Measurements from ENCODE around the gene FBXL2. TPM values are rescaled to one million over a fixed set of nuclear protein-coding genes. Genes with fewer than 3 reads are reported as not detected.
A peak's percentile ranks its signal among the peaks of the same experiment; 100 is the strongest.
"Not testable (repeated sequence)": the region's sequence is repeated elsewhere in the genome, so short reads cannot be mapped to it uniquely, and the experiment has no call there.

Gene FBXL2
- total RNA-seq, 3 donors from 2014 or later (not counting 1 experiment from before 2014, with no cell fraction given): not detected

DNA sequence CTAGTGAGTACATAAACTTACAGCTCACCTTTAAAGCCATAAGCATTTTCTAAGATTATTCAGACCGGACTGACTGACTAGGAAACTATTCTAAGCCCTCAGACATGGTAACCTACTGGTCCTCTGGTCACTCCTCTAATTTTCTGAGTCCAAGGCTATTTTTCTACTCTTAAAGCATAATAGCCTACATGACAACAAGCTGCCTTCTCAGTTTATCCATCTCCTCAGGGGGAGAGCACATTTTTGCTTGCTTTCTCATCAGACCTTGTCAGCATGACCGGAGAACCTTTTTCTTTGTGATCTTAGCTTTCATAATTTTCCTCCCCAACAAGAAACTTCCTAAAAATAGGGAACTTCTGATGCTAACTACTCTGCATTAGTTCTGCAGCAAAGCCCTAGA, 124.5 kb downstream of the FBXL2 start:
- 97% methylated on average over 2 of the region's 2 CpGs for WGBS (ENCODE audit: insufficient coverage)
- TF ChIP-seq, protein P1, sequence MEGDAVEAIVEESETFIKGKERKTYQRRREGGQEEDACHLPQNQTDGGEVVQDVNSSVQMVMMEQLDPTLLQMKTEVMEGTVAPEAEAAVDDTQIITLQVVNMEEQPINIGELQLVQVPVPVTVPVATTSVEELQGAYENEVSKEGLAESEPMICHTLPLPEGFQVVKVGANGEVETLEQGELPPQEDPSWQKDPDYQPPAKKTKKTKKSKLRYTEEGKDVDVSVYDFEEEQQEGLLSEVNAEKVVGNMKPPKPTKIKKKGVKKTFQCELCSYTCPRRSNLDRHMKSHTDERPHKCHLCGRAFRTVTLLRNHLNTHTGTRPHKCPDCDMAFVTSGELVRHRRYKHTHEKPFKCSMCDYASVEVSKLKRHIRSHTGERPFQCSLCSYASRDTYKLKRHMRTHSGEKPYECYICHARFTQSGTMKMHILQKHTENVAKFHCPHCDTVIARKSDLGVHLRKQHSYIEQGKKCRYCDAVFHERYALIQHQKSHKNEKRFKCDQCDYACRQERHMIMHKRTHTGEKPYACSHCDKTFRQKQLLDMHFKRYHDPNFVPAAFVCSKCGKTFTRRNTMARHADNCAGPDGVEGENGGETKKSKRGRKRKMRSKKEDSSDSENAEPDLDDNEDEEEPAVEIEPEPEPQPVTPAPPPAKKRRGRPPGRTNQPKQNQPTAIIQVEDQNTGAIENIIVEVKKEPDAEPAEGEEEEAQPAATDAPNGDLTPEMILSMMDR (IDR thresholded peaks at IDR 0.05): no peak
- Histone ChIP-seq H3K27me3 (ENCODE audit: control insufficient read depth, insufficient read depth, low read length) (no peaks in the 10 kb centered on the region), H3K9me3 (ENCODE audit: control insufficient read depth, insufficient read depth, low read length) (no peaks in the 10 kb centered on the region), H3K4me3 (ENCODE audit: low read length) (no peak overlapping the region), H3K4me1 (ENCODE audit: control insufficient read depth, insufficient read depth, low read length) (no peaks in the 10 kb centered on the region), H3K27ac (ENCODE audit: low read length) (no peak overlapping the region), H3K36me3 (ENCODE audit: control insufficient read depth, insufficient read depth, low read length) (peaks cover 80% of the 10 kb centered on the region)
- Mint-ChIP-seq H3K27me3 (ENCODE audit: low read depth in 2 of 2) (no peaks in the 10 kb centered on the region), H3K9me3 (no peaks in the 10 kb centered on the region), H3K4me3 (no peak overlapping the region), H3K27ac (peak overlapping the region; percentile 58 to 63), H3K4me1 (no peaks in the 10 kb centered on the region), H3K36me3 (peaks cover 42% of the 10 kb centered on the region)
- ATAC-seq: no peak
- no peak for DNase-seq
- intact Hi-C loops (cut with micrococcal nuclease): no loop called here

DNA sequence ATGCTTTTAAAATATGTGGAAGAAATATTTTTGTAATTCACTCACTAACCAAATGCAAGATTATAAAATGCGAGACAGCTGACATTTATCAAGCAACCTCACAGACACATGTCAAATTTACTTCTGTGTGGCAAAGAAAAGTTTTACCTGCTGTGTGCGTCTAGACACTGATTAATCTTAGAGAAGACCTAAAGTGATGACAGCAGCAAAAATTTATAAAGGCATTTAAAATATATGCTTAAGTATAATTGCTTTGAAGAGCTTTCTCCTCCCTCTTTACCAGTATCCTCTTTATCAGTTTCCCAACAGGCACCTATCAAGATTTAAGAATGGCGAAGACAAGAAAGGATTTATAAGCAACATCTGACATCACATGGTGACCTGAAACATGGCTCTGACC, 125.7 kb downstream of the FBXL2 start:
- intact Hi-C loops (cut with micrococcal nuclease): no loop called here
- H3K4me3 ChIP-seq (ENCODE audit: low read length): no peak overlapping the region

DNA sequence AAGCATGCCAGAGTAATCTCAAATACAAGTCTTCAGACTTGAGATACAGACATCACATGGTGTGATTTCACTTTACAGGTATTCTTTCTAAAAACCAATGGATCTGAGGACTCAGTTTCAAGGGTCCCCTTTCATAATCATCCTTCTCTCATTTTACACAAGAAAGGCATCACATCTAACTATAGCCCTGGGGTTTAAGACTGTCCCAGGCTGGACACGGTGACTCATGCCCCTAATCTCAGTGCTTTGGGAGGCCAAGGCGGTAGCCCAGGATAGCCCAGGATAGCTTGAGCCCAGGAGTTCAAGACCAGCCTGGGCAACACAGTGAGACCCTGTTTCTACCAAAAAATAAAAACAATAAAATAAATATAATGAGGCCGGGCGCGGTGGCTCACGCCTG, 126.5 kb downstream of the FBXL2 start:
- 95% methylated on average over 2 of the region's 6 CpGs for WGBS (ENCODE audit: insufficient coverage)
- DNase-seq: no peak
- Histone ChIP-seq H3K4me1 (ENCODE audit: control insufficient read depth, insufficient read depth, low read length) (no peaks in the 10 kb centered on the region), H3K4me3 (ENCODE audit: low read length) (no peak overlapping the region), H3K36me3 (ENCODE audit: control insufficient read depth, insufficient read depth, low read length) (peaks cover 78% of the 10 kb centered on the region), H3K27me3 (ENCODE audit: control insufficient read depth, insufficient read depth, low read length) (no peaks in the 10 kb centered on the region), H3K9me3 (ENCODE audit: control insufficient read depth, insufficient read depth, low read length) (no peaks in the 10 kb centered on the region), H3K27ac (ENCODE audit: low read length) (no peak overlapping the region)
- no peak overlapping the region for H3K27ac Mint-ChIP-seq
- no peaks in the 10 kb centered on the region for H3K27me3 Mint-ChIP-seq (ENCODE audit: low read depth in 2 of 2)
- TF ChIP-seq, protein P1 (IDR thresholded peaks at IDR 0.05): no peak
- H3K4me3 Mint-ChIP-seq: no peak overlapping the region
- no peaks in the 10 kb centered on the region for H3K9me3 Mint-ChIP-seq
- H3K36me3 Mint-ChIP-seq: peaks cover 32% of the 10 kb centered on the region
- H3K4me1 Mint-ChIP-seq: no peaks in the 10 kb centered on the region
- intact Hi-C loops (cut with micrococcal nuclease): no loop called here
- ATAC-seq: no peak

More for the DNA sequence above, 125.7 kb downstream of the FBXL2 start:
- Histone ChIP-seq H3K27ac (ENCODE audit: low read length) (no peak overlapping the region), H3K36me3 (ENCODE audit: control insufficient read depth, insufficient read depth, low read length) (peaks cover 78% of the 10 kb centered on the region), H3K9me3 (ENCODE audit: control insufficient read depth, insufficient read depth, low read length) (no peaks in the 10 kb centered on the region), H3K4me1 (ENCODE audit: control insufficient read depth, insufficient read depth, low read length) (no peaks in the 10 kb centered on the region), H3K27me3 (ENCODE audit: control insufficient read depth, insufficient read depth, low read length) (no peaks in the 10 kb centered on the region)
- TF ChIP-seq, protein P1 (IDR thresholded peaks at IDR 0.05): no peak
- 97% methylated on average over 1 of the region's 3 CpGs for WGBS (ENCODE audit: insufficient coverage)
- DNase-seq: no peak
- H3K27me3 Mint-ChIP-seq (ENCODE audit: low read depth in 2 of 2): no peaks in the 10 kb centered on the region
- no peaks in the 10 kb centered on the region for H3K4me1 Mint-ChIP-seq
- H3K36me3 Mint-ChIP-seq: peaks cover 32% of the 10 kb centered on the region
- peak overlapping the region in 1 of 2 donors; percentile 63 for H3K27ac Mint-ChIP-seq
- no peak for ATAC-seq
- H3K4me3 Mint-ChIP-seq: no peak overlapping the region
- H3K9me3 Mint-ChIP-seq: no peaks in the 10 kb centered on the region

DNA sequence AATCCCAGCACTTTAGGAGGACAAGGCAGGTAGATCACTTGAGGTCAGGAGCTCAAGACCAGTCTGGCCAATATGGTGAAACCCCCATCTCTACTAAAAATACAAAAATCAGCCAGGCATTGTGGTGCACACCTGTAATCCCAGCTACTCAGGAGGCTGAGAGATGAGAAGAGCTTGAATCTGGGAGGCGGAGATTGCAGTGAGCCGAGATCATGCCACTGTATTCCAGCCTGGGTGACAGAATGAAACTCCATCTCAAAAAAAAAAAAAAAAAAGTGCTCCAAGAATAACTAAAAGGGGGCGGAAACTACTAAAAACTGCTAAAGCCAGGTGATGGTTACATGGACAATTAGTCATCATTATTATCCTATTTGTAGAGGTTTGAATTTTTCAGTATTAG, 133.6 kb downstream of the FBXL2 start:
- H3K27me3 ChIP-seq (ENCODE audit: control insufficient read depth, insufficient read depth, low read length); H3K9me3 ChIP-seq (ENCODE audit: control insufficient read depth, insufficient read depth, low read length); H3K4me1 Mint-ChIP-seq; H3K27me3 Mint-ChIP-seq (ENCODE audit: low read depth in 2 of 2); H3K27ac Mint-ChIP-seq; DNase-seq; H3K9me3 Mint-ChIP-seq; H3K4me3 ChIP-seq (ENCODE audit: low read length); H3K4me3 Mint-ChIP-seq; intact Hi-C loops (cut with micrococcal nuclease); ATAC-seq; H3K27ac ChIP-seq (ENCODE audit: low read length); H3K4me1 ChIP-seq (ENCODE audit: control insufficient read depth, insufficient read depth, low read length): not testable (repeated sequence)
- H3K36me3 Mint-ChIP-seq: peaks cover 29% of the 10 kb centered on the region
- peaks cover 66% of the 10 kb centered on the region for H3K36me3 ChIP-seq (ENCODE audit: control insufficient read depth, insufficient read depth, low read length)
- 100% methylated on average over 1 of the region's 3 CpGs for WGBS (ENCODE audit: insufficient coverage)
